Mucosa of descending colon (tissue), 3 donors: ENCODE results near the gene GTF3C1. TPM values are rescaled to one million over a fixed set of nuclear protein-coding genes. Genes with fewer than 3 reads are reported as not detected.

ENCODE experiments used
- ATAC-seq: fragments of 200-7000 bp; cut with Tn5 transposase; one replicate; pipeline ENCODE4 v1.9.1; 2020; ENCODE audit warnings: mild to moderate bottlenecking, moderate library complexity
- DNase-seq, 3 donors: peaks; one replicate each; pipeline ENCODE4 v3.0.0-alpha.2; 2020
- H3K36me3 ChIP-seq: fragments of 200-600 bp; one replicate; pipeline ENCODE4 v1.8.0; 2021; ENCODE audit warnings: low read depth, mild to moderate bottlenecking
- H3K4me1 ChIP-seq: fragments of 200-600 bp; one replicate; pipeline ENCODE4 v1.8.0; 2021; ENCODE audit warnings: low read depth, mild to moderate bottlenecking
- H3K4me3 ChIP-seq: fragments of 200-600 bp; one replicate; pipeline ENCODE4 v1.8.0; 2021; ENCODE audit warnings: mild to moderate bottlenecking
- H3K9me3 ChIP-seq: fragments of 200-600 bp; one replicate; pipeline ENCODE4 v1.8.0; 2021; ENCODE audit warnings: mild to moderate bottlenecking
- CTCF ChIP-seq: fragments of 200-600 bp; IDR thresholded peaks from one replicate; pipeline ENCODE4 v1.8.0; 2022; ENCODE audit warnings: antibody characterized with exemption, mild to moderate bottlenecking
- intact Hi-C, 2 donors: fragments of 100-400 bp; cut with DNase I in 1 of 2; cut with micrococcal nuclease in 1 of 2; formaldehyde crosslinking; loops; one replicate each; pipeline versions ENCODE4 v1.11.0 to v1.11.1; 2022; cut with DNase I, micrococcal nuclease
- total RNA-seq, 3 donors: library from RNA; stranded (reverse); fragmentation: NEBNext Ultra II Directional in 2 of 3; extraction: Animal tissue kit (Norgen Biotek cat#: 25700) in 2 of 3; gene quantifications; one replicate each; pipeline versions ENCODE4 v1.2.1 to v1.2.4, GENCODE V29; 2021 to 2023
- donor health status: DM: no; HTN: no; CAD: no; lungs with moderate emphysema.
- donor health status: DM: no; HTN: no; CAD: no.
- donor health status: DM: no; HTN: yes; CAD: no.

Gene GTF3C1
- total RNA-seq, 3 donors from 2014 or later: 47.0 to 58.5 (median 47.7) TPM

DNA sequence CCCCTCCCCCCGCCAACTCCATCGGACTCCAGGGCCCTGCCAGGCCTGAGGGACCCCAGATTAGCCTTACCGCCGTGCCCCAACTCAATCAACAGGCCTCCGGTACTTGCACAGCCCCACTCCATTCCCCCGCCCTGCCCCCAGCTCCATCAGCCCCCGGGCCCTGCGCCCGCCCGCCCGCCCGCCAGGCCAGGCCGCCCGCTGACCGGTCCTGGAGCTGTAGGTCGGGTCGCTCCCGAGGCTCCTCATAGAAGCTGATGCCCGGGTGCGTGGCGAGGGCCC lies 308 bp downstream of the GTF3C1 start:
- Histone ChIP-seq H3K9me3 (no peaks in the 10 kb centered on the region), H3K4me1 (peaks cover 20% of the 10 kb centered on the region), H3K36me3 (peaks cover 8% of the 10 kb centered on the region), H3K4me3 (peak overlapping the region; percentile 59)
- no peak for TF ChIP-seq CTCF
- intact Hi-C loops: no loop called here
- peak in 1 of 3 donors; percentile 42 for DNase-seq
- peak; percentile 58 for ATAC-seq

DNA sequence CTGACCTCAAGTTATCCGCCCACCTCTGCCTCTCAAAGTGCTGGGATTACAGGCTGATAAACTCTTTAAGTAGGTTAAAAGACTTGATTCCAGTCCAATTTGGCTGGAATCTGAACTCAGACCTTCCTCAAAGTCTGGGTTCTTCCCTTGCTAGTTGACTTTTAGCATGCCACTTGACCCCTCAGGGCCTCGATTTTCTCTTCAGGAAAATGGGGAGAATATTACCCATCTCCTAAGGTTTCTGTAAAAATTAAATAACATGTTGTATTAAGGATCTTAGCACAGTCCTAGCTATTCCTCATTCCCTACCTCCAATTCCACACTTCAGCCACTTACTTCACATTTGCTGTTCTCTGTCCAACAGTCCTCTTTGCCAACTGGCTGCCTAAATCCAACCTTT lies 1.9 kb downstream of the GTF3C1 start:
- Histone ChIP-seq H3K9me3 (no peaks in the 10 kb centered on the region), H3K4me3 (no peak overlapping the region), H3K4me1 (peaks cover 20% of the 10 kb centered on the region), H3K36me3 (peaks cover 8% of the 10 kb centered on the region)
- intact Hi-C loops: no loop called here
- DNase-seq: no peak
- TF ChIP-seq CTCF: no peak
- no peak for ATAC-seq

DNA sequence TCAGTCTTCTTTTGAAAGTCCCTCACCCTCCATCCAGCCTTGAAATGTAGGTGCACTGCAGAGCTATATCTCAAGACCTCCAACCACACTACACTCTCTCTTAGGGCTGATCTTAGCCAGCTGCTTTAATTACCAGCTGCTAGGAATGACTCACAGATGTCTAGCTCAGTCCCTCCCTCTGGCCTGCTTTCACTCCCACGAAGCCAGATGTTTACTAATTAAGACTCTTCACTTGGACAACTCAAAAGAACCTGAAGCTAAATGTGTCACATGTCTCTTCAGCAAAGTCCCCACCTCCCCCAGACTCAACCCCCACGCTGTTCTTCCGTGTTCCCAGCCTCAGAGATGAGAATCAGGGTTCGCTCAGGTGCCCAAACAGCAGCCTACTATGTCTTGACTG lies 2.6 kb downstream of the GTF3C1 start:
- H3K9me3 ChIP-seq: no peaks in the 10 kb centered on the region
- no peak for TF ChIP-seq CTCF
- H3K4me3 ChIP-seq: no peak overlapping the region
- peaks cover 8% of the 10 kb centered on the region for H3K36me3 ChIP-seq
- peaks cover 20% of the 10 kb centered on the region for H3K4me1 ChIP-seq
- ATAC-seq (peak; percentile 22), DNase-seq (peak in 1 of 3 donors; percentile 24)
- intact Hi-C loops: no loop called here

DNA sequence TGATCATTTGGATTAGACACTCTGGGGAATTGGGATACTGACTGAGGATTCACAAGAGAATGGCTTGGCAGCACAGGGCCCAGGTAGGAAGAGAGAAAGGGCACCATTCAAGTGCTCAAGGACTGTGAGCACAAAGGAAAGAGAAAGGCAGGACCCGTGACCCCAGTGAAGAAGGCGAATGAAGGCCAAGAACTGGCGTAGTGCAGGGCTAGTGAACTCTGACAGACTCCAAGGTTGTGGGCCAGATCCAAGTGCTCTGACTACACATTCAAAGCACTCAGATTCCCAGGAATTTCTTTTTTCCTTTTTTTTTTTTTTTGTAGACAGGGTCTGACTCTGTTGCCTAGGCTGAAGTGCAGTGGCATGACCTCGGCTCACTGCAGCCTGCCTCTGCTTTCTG lies 5.0 kb downstream of the GTF3C1 start:
- Histone ChIP-seq H3K4me1 (peaks cover 16% of the 10 kb centered on the region), H3K36me3 (peaks cover 25% of the 10 kb centered on the region), H3K4me3 (no peak overlapping the region), H3K9me3 (no peaks in the 10 kb centered on the region)
- no peak for ATAC-seq
- DNase-seq: no peak
- intact Hi-C loops: no loop called here
- TF ChIP-seq CTCF: no peak

GRCh38 chr16:27543801-27544200 lies 5.9 kb downstream of the GTF3C1 start:
- ATAC-seq (no peak), DNase-seq (no peak)
- TF ChIP-seq CTCF: no peak
- intact Hi-C loops: no loop called here
- Histone ChIP-seq H3K4me1 (peaks cover 12% of the 10 kb centered on the region), H3K36me3 (peaks cover 25% of the 10 kb centered on the region), H3K9me3 (no peaks in the 10 kb centered on the region), H3K4me3 (no peak overlapping the region)

DNA sequence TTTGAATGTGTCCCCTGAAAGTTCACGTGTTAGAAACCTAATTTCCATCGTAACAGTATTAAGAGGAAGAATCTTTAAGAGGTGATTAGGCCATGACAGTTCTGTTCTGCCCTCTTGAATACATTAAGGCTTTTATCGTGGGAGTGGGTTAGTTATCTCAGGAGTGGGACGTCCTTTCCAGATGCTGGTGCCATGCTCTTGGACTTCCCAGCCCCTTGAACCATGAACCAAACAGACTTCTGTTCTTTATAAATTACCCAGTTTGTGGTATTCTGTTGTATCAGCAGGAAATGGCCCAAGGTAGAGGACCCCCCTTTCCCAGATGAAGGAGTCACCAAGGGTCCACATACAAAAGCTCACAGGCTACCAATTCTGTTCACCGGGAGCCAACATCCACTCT lies 10.1 kb downstream of the GTF3C1 start:
- DNase-seq (no peak), ATAC-seq (no peak)
- Histone ChIP-seq H3K36me3 (peaks cover 34% of the 10 kb centered on the region), H3K4me3 (no peak overlapping the region), H3K9me3 (no peaks in the 10 kb centered on the region), H3K4me1 (no peaks in the 10 kb centered on the region)
- no peak for TF ChIP-seq CTCF
- intact Hi-C loops: no loop called here
